HepG2 (cell line): Measurements from ENCODE around the gene ARL3. TPM values are rescaled to one million over a fixed set of nuclear protein-coding genes. Genes with fewer than 3 reads are reported as not detected.

Source experiments
- EP300 ChIP-seq, 3 experiments: sonication (generic) in 1 of 3; formaldehyde crosslinking in 1 of 3; IDR thresholded peaks; 2 replicates each; pipeline versions ENCODE4 v1.5.1 to v1.6.1; 2011 to 2020; ENCODE audit warnings: low read depth in 2 of 3, low read length in 2 of 3, borderline replicate concordance in 1 of 3, improper control_type of control experiment in 1 of 3, mild to moderate bottlenecking in 1 of 3, missing genetic modification reagents in 1 of 3, moderate library complexity in 1 of 3
- GATA4 ChIP-seq: sonication (generic); IDR thresholded peaks from 2 replicates; pipeline ENCODE4 v1.6.1; 2016; ENCODE audit warnings: antibody characterized with exemption, low read depth, borderline replicate concordance
- GLMP ChIP-seq: sonication (generic); formaldehyde crosslinking; IDR thresholded peaks from 2 replicates; pipeline ENCODE4 v1.9.0; 2021; ENCODE audit warnings: missing genetic modification reagents, mild to moderate bottlenecking, borderline replicate concordance
- HHEX ChIP-seq: IDR thresholded peaks from 2 replicates; pipeline ENCODE4 v1.6.1; 2016; ENCODE audit warnings: control low read depth
- IRF1 ChIP-seq: sonication (generic); formaldehyde crosslinking; IDR thresholded peaks from 2 replicates; pipeline ENCODE4 v1.4.0; 2020; ENCODE audit warnings: low read depth, mild to moderate bottlenecking, missing genetic modification reagents
- MBNL3 ChIP-seq: fragments of 250-450 bp; sonication (Bioruptor Pico); conservative IDR thresholded peaks from 2 replicates; pipeline ENCODE4 v1.8.0; 2022; ENCODE audit warnings: mild to moderate bottlenecking, inconsistent platforms
- MTF2 ChIP-seq: sonication (generic); formaldehyde crosslinking; IDR thresholded peaks from 2 replicates; pipeline ENCODE4 v1.5.0; 2020; ENCODE audit warnings: missing genetic modification reagents, borderline replicate concordance
- NR1H2 ChIP-seq: sonication (generic); formaldehyde crosslinking; IDR thresholded peaks from 2 replicates; pipeline ENCODE4 v1.8.1; 2022; ENCODE audit warnings: low read depth, missing genetic modification reagents, borderline replicate concordance
- RARG ChIP-seq: sonication (generic); formaldehyde crosslinking; IDR thresholded peaks from 2 replicates; pipeline ENCODE4 v1.4.0; 2020; ENCODE audit warnings: low read depth, mild to moderate bottlenecking, missing genetic modification reagents
- RNF219 ChIP-seq: sonication (generic); formaldehyde crosslinking; IDR thresholded peaks from 2 replicates; pipeline ENCODE4 v1.5.0; 2020; ENCODE audit warnings: mild to moderate bottlenecking, missing genetic modification reagents
- SIX1 ChIP-seq: sonication (generic); formaldehyde crosslinking; IDR thresholded peaks from 2 replicates; pipeline ENCODE4 v1.4.0; 2020; ENCODE audit warnings: missing genetic modification reagents, borderline replicate concordance
- ZNF281 ChIP-seq: sonication (generic); formaldehyde crosslinking; IDR thresholded peaks from 2 replicates; pipeline ENCODE4 v1.4.0; 2020; ENCODE audit warnings: missing genetic modification reagents, borderline replicate concordance
- ZNF30 ChIP-seq: sonication (generic); formaldehyde crosslinking; IDR thresholded peaks from 2 replicates; pipeline ENCODE4 v1.5.0; 2020; ENCODE audit warnings: mild to moderate bottlenecking, missing genetic modification reagents
- ZNF597 ChIP-seq: sonication (generic); formaldehyde crosslinking; IDR thresholded peaks from 2 replicates; pipeline ENCODE4 v1.5.0; 2020; ENCODE audit warnings: missing genetic modification reagents
- ZNF678 ChIP-seq: sonication (generic); formaldehyde crosslinking; IDR thresholded peaks from 2 replicates; pipeline ENCODE4 v1.4.0; 2020; ENCODE audit warnings: mild to moderate bottlenecking, missing genetic modification reagents
- ZNF7 ChIP-seq: IDR thresholded peaks from 2 replicates; pipeline ENCODE4 v1.6.1; 2016; ENCODE audit warnings: missing biosample characterization, missing genetic modification reagents
- ZNF746 ChIP-seq: sonication (generic); formaldehyde crosslinking; IDR thresholded peaks from 2 replicates; pipeline ENCODE4 v1.8.0; 2022; ENCODE audit warnings: mild to moderate bottlenecking, missing genetic modification reagents
- ZXDC ChIP-seq: sonication (generic); formaldehyde crosslinking; IDR thresholded peaks from 2 replicates; pipeline ENCODE4 v1.5.0; 2020; ENCODE audit warnings: mild to moderate bottlenecking, missing genetic modification reagents
- polyA plus RNA-seq, 8 experiments: library from polyadenylated mRNA; depleted of rRNA in 3 of 8; stranded (reverse) in 7 of 8; unstranded in 1 of 8; fragments of >200 nt; fragmentation: Illumina TruSeq in 4 of 8; extraction: Trizol in 4 of 8; gene quantifications; 2 replicates each; pipeline versions ENCODE4 v1.2.1 to v1.2.3, GENCODE V29; 2011 to 2016; ENCODE audit warnings: low read depth in 4 of 8, missing spikeins in 1 of 8, mixed read lengths in 1 of 8; ENCODE audit not compliant: insufficient read depth in 1 of 8
- total RNA-seq, 5 experiments: library from RNA; depleted of rRNA; stranded (reverse); fragments of >200 nt; fragmentation: Illumina TruSeq; extraction: Trizol; gene quantifications; 2 replicates each; pipeline ENCODE4 v1.2.3, GENCODE V29; 2016; ENCODE audit warnings: low read depth in 1 of 5

ARL3 gene
- total and polyA plus RNA-seq, 2 of the 13 experiments (the other 11 are each of a cell fraction or from before 2014, with no cell fraction given), result 5.2 to 6.6 TPM

- TF ChIP-seq ZNF281 (CRISPR knock-in tag) (no peak; the same call in 1 of the 2 replicates), SIX1 (CRISPR knock-in tag) (no peak), GATA4 (no peak), NR1H2 (CRISPR knock-in tag) (no peak), ZNF597 (CRISPR knock-in tag) (no peak), RNF219 (CRISPR knock-in tag) (no peak), GLMP (CRISPR knock-in tag) (no peak), MBNL3 (CRISPR knock-in tag) (no peak), ZNF746 (CRISPR knock-in tag) (no peak), ZNF30 (CRISPR knock-in tag) (no peak), HHEX (CRISPR knock-in tag) (no peak), RARG (CRISPR knock-in tag) (no peak), ZNF7 (CRISPR knock-in tag) (no peak), MTF2 (CRISPR knock-in tag) (no peak), ZNF678 (CRISPR knock-in tag) (no peak), ZXDC (no peak), EP300 (IDR thresholded peaks at IDR 0.05; ENCODE audit: low read depth in 2 of 2, low read length in 2 of 2) (no peak), EP300 (CRISPR knock-in tag; IDR thresholded peaks at IDR 0.05; ENCODE audit: borderline replicate concordance) (0 out of 2 replicates have a peak, but pooled peaks have one; percentile 9), IRF1 (no peak)
These were observed 48.2 kb downstream of the ARL3 start (continued) for GRCh38 chr10:102665904-102666509.
